Liver (tissue), 3 donors: ENCODE results near the gene CCR5AS.

Experiments used
- ATF3 ChIP-seq: IDR thresholded peaks from 2 replicates; pipeline ENCODE4 v1.6.1; 2016; ENCODE audit warnings: antibody characterized with exemption
- CTCF ChIP-seq: fragments of 150-350 bp; IDR thresholded peaks from 2 replicates; pipeline ENCODE4 v1.5.1; 2017; ENCODE audit warnings: improper control_type of control experiment, low read depth, low read length; ENCODE audit not compliant: missing input control
- EGR1 ChIP-seq, 2 donors: IDR thresholded peaks; 2 replicates each; pipeline ENCODE4 v1.6.1; 2016 to 2018; ENCODE audit warnings: antibody characterized with exemption in 2 of 2, low read depth in 2 of 2
- GABPA ChIP-seq, 2 donors: IDR thresholded peaks in 1 of 2; conservative IDR thresholded peaks in 1 of 2; 2 replicates each; pipeline ENCODE4 v1.6.1; 2016; ENCODE audit warnings: antibody characterized with exemption in 2 of 2, mild to moderate bottlenecking in 1 of 2, moderate library complexity in 1 of 2
- HNF4G ChIP-seq: IDR thresholded peaks from 2 replicates; pipeline ENCODE4 v1.6.1; 2016; ENCODE audit warnings: antibody characterized with exemption
- JUND ChIP-seq, 2 donors: IDR thresholded peaks; 2 replicates each; pipeline ENCODE4 v1.6.1; 2016; ENCODE audit warnings: antibody characterized with exemption in 2 of 2
- MAX ChIP-seq: IDR thresholded peaks from 2 replicates; pipeline ENCODE4 v1.6.1; 2016; ENCODE audit warnings: antibody characterized with exemption
- NR2F2 ChIP-seq: IDR thresholded peaks from 2 replicates; pipeline ENCODE4 v1.6.1; 2016; ENCODE audit warnings: antibody characterized with exemption
- RAD21 ChIP-seq, 2 donors: IDR thresholded peaks; 2 replicates each; pipeline ENCODE4 v1.6.1; 2016; ENCODE audit warnings: antibody characterized with exemption in 2 of 2, mild to moderate bottlenecking in 2 of 2
- REST ChIP-seq: IDR thresholded peaks from 2 replicates; pipeline ENCODE4 v1.6.1; 2016; ENCODE audit warnings: antibody characterized with exemption, mild to moderate bottlenecking
- SP1 ChIP-seq: IDR thresholded peaks from 2 replicates; pipeline ENCODE4 v1.6.1; 2018; ENCODE audit warnings: antibody characterized with exemption, mild to moderate bottlenecking
- TAF1 ChIP-seq: conservative IDR thresholded peaks from 2 replicates; pipeline ENCODE4 v1.6.1; 2016; ENCODE audit warnings: antibody characterized with exemption, mild to moderate bottlenecking
- YY1 ChIP-seq: IDR thresholded peaks from 2 replicates; pipeline ENCODE4 v1.6.1; 2016; ENCODE audit warnings: antibody characterized with exemption, mild to moderate bottlenecking
- ZBTB33 ChIP-seq: IDR thresholded peaks from 2 replicates; pipeline ENCODE4 v1.6.1; 2016; ENCODE audit warnings: antibody characterized with exemption
- donor health status: healthy.
- donor health status: healthy.

GRCh38 chr3:46393554-46394434 lies 13.1 kb downstream of the CCR5AS start:
- TF ChIP-seq CTCF (no peak), ATF3 (no peak), MAX (no peak), YY1 (no peak), ZBTB33 (no peak), REST (no peak), HNF4G (no peak), SP1 (no peak), RAD21 (IDR thresholded peaks at IDR 0.05) (no peak), NR2F2 (no peak), GABPA (IDR thresholded peaks at IDR 0.05 in 1 of 2, conservative IDR thresholded peaks at IDR 0.05 in 1 of 2) (no peak), JUND (IDR thresholded peaks at IDR 0.05) (no peak), TAF1 (no peak), EGR1 (IDR thresholded peaks at IDR 0.05; ENCODE audit: low read depth in 2 of 2) (no peak)
